Measurements from ENCODE around the gene C14orf119.

- TF ChIP-seq CTCF (conservative IDR thresholded peaks at IDR 0.05; ENCODE audit: low read length) = no peak
- TF ChIP-seq EZH2phosphoT487 (IDR thresholded peaks at IDR 0.05; ENCODE audit: borderline replicate concordance, low read depth, low read length) = no peak
Measured at GRCh38 chr14:23123419-23123818, 28.1 kb downstream of the C14orf119 start.

All from OCI-LY7 (cell line).